Measurements from ENCODE around the gene MAP3K5. TPM values are rescaled to one million over a fixed set of nuclear protein-coding genes. Genes with fewer than 3 reads are reported as not detected.
"Not testable (repeated sequence)": the region's sequence is repeated elsewhere in the genome, so short reads cannot be mapped to it uniquely, and the experiment has no call there.

MAP3K5 gene
- total RNA-seq, 1 donor from 2014 or later = 4.7 TPM

DNA sequence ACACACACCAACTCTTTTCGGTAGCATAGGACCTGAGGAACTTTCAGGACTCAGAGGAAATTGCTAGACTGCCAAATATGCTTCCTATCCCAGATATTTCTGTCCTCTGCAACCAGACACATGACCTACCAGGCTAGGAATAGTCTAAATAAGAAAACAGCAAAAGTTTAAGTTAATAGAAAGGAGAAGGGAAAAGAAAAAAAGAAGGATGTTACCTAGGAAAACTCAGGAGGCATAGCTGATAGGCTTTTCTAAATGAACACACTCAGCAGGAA lies 74.6 kb downstream of the MAP3K5 start:
- Mint-ChIP-seq H3K27me3 (no peaks in the 10 kb centered on the region), H3K4me3 (no peak overlapping the region), H3K4me1 (ENCODE audit: unreplicated experiment) (peaks cover 12% of the 10 kb centered on the region), H3K27ac (no peak overlapping the region), H3K9me3 (no peaks in the 10 kb centered on the region), H3K36me3 (peaks cover 3% of the 10 kb centered on the region)
- TF ChIP-seq, protein P1, sequence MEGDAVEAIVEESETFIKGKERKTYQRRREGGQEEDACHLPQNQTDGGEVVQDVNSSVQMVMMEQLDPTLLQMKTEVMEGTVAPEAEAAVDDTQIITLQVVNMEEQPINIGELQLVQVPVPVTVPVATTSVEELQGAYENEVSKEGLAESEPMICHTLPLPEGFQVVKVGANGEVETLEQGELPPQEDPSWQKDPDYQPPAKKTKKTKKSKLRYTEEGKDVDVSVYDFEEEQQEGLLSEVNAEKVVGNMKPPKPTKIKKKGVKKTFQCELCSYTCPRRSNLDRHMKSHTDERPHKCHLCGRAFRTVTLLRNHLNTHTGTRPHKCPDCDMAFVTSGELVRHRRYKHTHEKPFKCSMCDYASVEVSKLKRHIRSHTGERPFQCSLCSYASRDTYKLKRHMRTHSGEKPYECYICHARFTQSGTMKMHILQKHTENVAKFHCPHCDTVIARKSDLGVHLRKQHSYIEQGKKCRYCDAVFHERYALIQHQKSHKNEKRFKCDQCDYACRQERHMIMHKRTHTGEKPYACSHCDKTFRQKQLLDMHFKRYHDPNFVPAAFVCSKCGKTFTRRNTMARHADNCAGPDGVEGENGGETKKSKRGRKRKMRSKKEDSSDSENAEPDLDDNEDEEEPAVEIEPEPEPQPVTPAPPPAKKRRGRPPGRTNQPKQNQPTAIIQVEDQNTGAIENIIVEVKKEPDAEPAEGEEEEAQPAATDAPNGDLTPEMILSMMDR (conservative IDR thresholded peaks at IDR 0.05) = no peak
- no peak for DNase-seq (ENCODE audit: extremely low spot score, unreplicated experiment)

DNA sequence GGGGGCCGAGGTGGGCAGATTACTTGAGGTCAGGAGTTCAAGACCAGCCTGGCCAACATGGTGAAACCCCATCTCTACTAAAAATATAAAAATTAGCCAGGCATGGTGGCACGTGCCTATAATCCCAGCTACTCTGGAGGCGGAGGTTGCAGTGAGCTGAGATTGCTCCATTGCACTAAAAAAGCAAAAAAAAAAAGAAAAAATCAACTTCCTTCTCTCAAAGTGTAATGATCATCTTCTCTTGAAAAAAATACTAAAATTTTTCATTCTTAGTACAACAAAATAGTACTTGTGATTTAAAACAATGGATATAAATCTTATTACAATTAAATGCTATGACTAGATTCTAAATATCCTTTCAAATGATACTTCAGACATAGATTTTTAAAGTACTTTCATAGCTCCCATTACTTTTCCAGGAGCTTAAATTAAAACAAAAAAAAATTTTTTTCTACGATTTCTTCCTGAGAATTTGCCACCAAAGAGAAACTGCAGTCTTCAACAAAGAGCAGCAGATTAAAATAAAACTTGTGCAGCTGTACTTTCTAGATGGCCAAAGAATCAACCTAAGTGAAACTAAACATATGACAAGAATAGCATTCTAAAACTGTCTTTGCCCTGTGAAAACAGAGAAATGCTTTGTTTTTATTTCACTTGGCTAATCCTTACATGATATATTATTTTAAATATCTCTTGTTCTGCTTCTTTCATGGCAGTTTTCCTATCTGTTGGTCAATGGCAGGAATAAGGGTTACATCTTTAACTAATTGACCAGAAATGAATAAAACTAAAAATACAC lies 75.2 kb downstream of the MAP3K5 start:
- no peak overlapping the region for H3K4me3 Mint-ChIP-seq
- H3K9me3 Mint-ChIP-seq = no peaks in the 10 kb centered on the region
- H3K4me1 Mint-ChIP-seq (ENCODE audit: unreplicated experiment) = peaks cover 12% of the 10 kb centered on the region
- peaks cover 3% of the 10 kb centered on the region for H3K36me3 Mint-ChIP-seq
- TF ChIP-seq, protein P1 (conservative IDR thresholded peaks at IDR 0.05) = no peak
- no peaks in the 10 kb centered on the region for H3K27me3 Mint-ChIP-seq
- no peak for DNase-seq (ENCODE audit: extremely low spot score, unreplicated experiment)
- H3K27ac Mint-ChIP-seq = no peak overlapping the region

DNA sequence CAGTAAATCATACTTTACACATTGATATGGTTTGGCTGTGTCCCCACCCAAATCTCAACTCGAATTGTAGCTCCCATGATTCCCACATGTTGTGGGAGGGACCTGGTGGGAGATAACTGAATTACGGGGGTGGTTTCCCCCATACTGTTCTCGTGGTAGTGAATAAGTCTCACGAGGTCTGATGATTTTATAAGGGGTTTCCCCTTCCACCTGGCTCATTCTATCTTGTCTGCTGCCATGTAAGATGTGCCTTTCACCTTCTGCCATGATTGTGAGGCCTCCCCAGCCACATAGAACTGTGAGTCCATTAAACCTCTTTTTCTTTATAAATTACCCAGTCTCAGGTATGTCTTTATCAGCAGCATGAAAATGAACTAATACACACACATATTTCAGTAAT lies 79.6 kb downstream of the MAP3K5 start:
- not testable (repeated sequence) for H3K36me3 Mint-ChIP-seq; DNase-seq (ENCODE audit: extremely low spot score, unreplicated experiment); H3K9me3 Mint-ChIP-seq; H3K27ac Mint-ChIP-seq; H3K4me3 Mint-ChIP-seq; H3K27me3 Mint-ChIP-seq; H3K4me1 Mint-ChIP-seq (ENCODE audit: unreplicated experiment)

DNA sequence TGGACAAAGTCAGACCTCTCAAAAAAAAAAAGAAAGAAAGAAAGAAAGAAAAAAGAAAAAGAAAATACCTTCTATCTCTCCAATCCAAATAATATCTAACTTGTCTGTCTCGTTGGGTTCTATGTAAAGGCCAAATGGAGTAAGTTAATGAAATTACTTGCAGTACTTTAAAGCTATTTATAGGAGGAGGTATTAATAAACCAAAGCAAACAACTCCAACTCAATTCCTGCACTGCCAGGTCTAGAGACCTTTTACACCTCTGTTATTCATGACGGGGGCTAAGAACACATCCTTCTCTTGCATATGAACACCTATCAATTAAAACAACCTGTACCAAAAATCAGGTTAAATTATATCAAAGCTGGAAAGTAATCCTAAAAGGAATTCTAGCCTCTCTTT lies 80.6 kb downstream of the MAP3K5 start:
- no peaks in the 10 kb centered on the region for H3K9me3 Mint-ChIP-seq
- no peak overlapping the region for H3K4me3 Mint-ChIP-seq
- TF ChIP-seq, protein P1 (conservative IDR thresholded peaks at IDR 0.05) = no peak
- H3K4me1 Mint-ChIP-seq (ENCODE audit: unreplicated experiment) = no peaks in the 10 kb centered on the region
- peaks cover 3% of the 10 kb centered on the region for H3K36me3 Mint-ChIP-seq
- H3K27ac Mint-ChIP-seq = no peak overlapping the region
- DNase-seq (ENCODE audit: extremely low spot score, unreplicated experiment) = no peak
- no peaks in the 10 kb centered on the region for H3K27me3 Mint-ChIP-seq

DNA sequence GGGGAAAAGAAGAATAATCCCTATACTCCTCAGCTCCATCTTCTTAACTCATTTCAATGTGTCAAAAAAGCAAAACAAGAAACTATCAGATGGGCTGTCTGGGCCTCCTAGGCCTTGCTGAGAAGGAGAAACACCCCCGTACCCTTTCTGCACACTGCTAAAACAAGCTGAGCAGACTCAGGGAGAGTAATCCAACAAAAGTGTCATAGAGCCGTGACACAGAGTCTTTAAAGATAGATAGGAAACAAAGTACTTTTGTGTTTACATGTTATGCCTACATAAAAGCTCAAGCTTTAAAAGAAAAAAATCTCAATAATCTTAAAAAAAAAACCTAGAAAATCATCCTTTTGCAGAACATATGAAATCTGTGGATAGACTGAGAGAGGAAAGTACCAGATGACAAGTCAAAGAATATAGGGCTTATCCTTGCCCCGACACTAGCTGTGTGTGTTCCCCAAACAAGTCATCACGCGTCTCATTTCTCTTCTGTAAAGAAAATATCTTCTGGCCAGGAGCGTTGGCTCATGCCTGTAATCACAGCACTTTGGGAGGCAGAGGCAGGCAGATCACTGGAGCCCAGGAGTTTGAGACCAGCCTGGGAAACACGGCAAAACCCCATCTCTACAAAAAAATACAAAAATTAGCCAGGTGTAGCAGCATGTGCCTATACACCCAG lies 81.3 kb downstream of the MAP3K5 start:
- Mint-ChIP-seq H3K4me3 (no peak overlapping the region), H3K4me1 (ENCODE audit: unreplicated experiment) (no peaks in the 10 kb centered on the region), H3K27me3 (no peaks in the 10 kb centered on the region), H3K9me3 (no peaks in the 10 kb centered on the region), H3K27ac (no peak overlapping the region), H3K36me3 (peaks cover 3% of the 10 kb centered on the region)
- no peak for DNase-seq (ENCODE audit: extremely low spot score, unreplicated experiment)
- TF ChIP-seq, protein P1 (conservative IDR thresholded peaks at IDR 0.05) = no peak

DNA sequence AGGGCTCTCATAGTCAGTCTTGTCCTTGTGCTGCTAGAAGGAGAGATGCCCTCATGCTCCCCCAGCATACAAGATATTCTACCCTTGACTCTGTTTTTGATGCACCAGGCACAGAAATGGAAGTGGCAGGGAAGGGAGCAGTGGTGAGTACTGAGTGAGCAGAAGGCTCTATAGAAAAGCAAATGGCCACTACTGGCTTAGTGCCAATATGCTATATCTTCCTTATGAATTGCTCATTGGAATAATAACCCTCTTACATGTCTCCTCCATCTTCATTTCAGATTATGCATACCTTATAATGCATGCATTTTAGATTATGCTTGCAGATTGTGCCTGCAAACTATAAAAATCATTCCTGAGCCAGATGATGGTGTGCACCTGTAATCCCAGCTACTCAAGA lies 82.8 kb downstream of the MAP3K5 start:
- H3K9me3 Mint-ChIP-seq = no peaks in the 10 kb centered on the region
- no peak overlapping the region for H3K27ac Mint-ChIP-seq
- H3K36me3 Mint-ChIP-seq = peaks cover 3% of the 10 kb centered on the region
- no peak overlapping the region for H3K4me3 Mint-ChIP-seq
- no peaks in the 10 kb centered on the region for H3K4me1 Mint-ChIP-seq (ENCODE audit: unreplicated experiment)
- DNase-seq (ENCODE audit: extremely low spot score, unreplicated experiment) = no peak
- no peaks in the 10 kb centered on the region for H3K27me3 Mint-ChIP-seq
- TF ChIP-seq, protein P1 (conservative IDR thresholded peaks at IDR 0.05) = no peak

Data from type B pancreatic cell (in vitro differentiated cells).